ENCODE data around the gene LENG1. TPM values are rescaled to one million over a fixed set of nuclear protein-coding genes. Genes with fewer than 3 reads are reported as not detected.
"Not testable (repeated sequence)": the region's sequence is repeated elsewhere in the genome, so short reads cannot be mapped to it uniquely, and the experiment has no call there.

Gene LENG1
- total RNA-seq, 6 experiments from 2014 or later, result 1.2 to 3.5 (median 3.2) TPM

GRCh38 chr19:54188215-54188871 lies 28.8 kb upstream of the LENG1 start:
- Histone ChIP-seq H3K27ac (peak overlapping the region; percentile 11 to 97 (median 96)), H3K9me3 (no peaks in the 10 kb centered on the region), H3K4me1 (peaks cover 0 to 10% (median 3%) of the 10 kb centered on the region in 4 donors), H3K36me3 (peaks cover 0 to 10% (median 5%) of the 10 kb centered on the region in 4 donors), H3K4me3 (peak overlapping the region in 2 of 3 donors; percentile 68 to 89), H3K27me3 (no peaks in the 10 kb centered on the region)
- WGBS (ENCODE audit: insufficient coverage, low coverage, low lambda C conversion rate, missing lambda C conversion rate), result 51% methylated on average over 7 of the region's 12 CpGs
- ATAC-seq (no peak), DNase-seq (no peak)
- no peak for TF ChIP-seq POLR2A (IDR thresholded peaks at IDR 0.05)
- intact Hi-C loops (cut with DNase I), result no loop called here

- ATAC-seq, result no peak
- Histone ChIP-seq H3K9me3 (no peaks in the 10 kb centered on the region), H3K27me3 (no peaks in the 10 kb centered on the region), H3K36me3 (no peaks in the 10 kb centered on the region), H3K4me1 (peaks cover 0 to 5% (median 2%) of the 10 kb centered on the region in 4 donors), H3K27ac (no peak overlapping the region), H3K4me3 (no peak overlapping the region)
- intact Hi-C loops (cut with DNase I), result no loop called here
- 78% methylated on average over 3 of the region's 11 CpGs for WGBS (ENCODE audit: insufficient coverage, low coverage, low lambda C conversion rate, missing lambda C conversion rate)
- TF ChIP-seq POLR2A (IDR thresholded peaks at IDR 0.05), result no peak
- no peak for TF ChIP-seq CTCF (IDR thresholded peaks at IDR 0.05)
- no peak for DNase-seq
Observed at GRCh38 chr19:54186934-54187381, 27.4 kb upstream of the LENG1 start.

GRCh38 chr19:54186351-54186750 lies 26.8 kb upstream of the LENG1 start:
- WGBS (ENCODE audit: insufficient coverage, low coverage, low lambda C conversion rate, missing lambda C conversion rate), result 92% methylated on average over 2 of the region's 8 CpGs
- H3K36me3 ChIP-seq, result no peaks in the 10 kb centered on the region
- H3K9me3 ChIP-seq, result no peaks in the 10 kb centered on the region
- no peak overlapping the region for H3K27ac ChIP-seq
- intact Hi-C loops (cut with DNase I), result no loop called here
- H3K4me1 ChIP-seq, result no peaks in the 10 kb centered on the region
- H3K4me3 ChIP-seq, result no peak overlapping the region
- TF ChIP-seq POLR2A (IDR thresholded peaks at IDR 0.05) (no peak), CTCF (IDR thresholded peaks at IDR 0.05) (no peak)
- DNase-seq (no peak), ATAC-seq (no peak)
- H3K27me3 ChIP-seq, result no peaks in the 10 kb centered on the region

GRCh38 chr19:54183431-54183830 lies 23.9 kb upstream of the LENG1 start:
- Histone ChIP-seq H3K9me3 (no peaks in the 10 kb centered on the region), H3K4me1 (no peaks in the 10 kb centered on the region), H3K27me3 (no peaks in the 10 kb centered on the region), H3K36me3 (no peaks in the 10 kb centered on the region), H3K4me3 (no peak overlapping the region), H3K27ac (no peak overlapping the region)
- intact Hi-C loops (cut with DNase I), result no loop called here
- DNase-seq, result no peak
- WGBS (ENCODE audit: insufficient coverage, low coverage, low lambda C conversion rate, missing lambda C conversion rate), result 95% methylated on average over 3 of the region's 11 CpGs
- TF ChIP-seq CTCF (IDR thresholded peaks at IDR 0.05) (no peak), POLR2A (IDR thresholded peaks at IDR 0.05) (no peak)
- no peak for ATAC-seq

- H3K4me3 ChIP-seq; H3K9me3 ChIP-seq; ATAC-seq; DNase-seq; intact Hi-C loops (cut with DNase I); H3K27ac ChIP-seq; H3K27me3 ChIP-seq; H3K4me1 ChIP-seq; H3K36me3 ChIP-seq: not testable (repeated sequence)
- 81% methylated on average over 3 of the region's 3 CpGs for WGBS (ENCODE audit: insufficient coverage, low coverage, low lambda C conversion rate, missing lambda C conversion rate)
Observed at GRCh38 chr19:54181894-54182293, 22.4 kb upstream of the LENG1 start.
